Measurements from ENCODE around the gene ST6GALNAC4. TPM values are rescaled to one million over a fixed set of nuclear protein-coding genes. Genes with fewer than 3 reads are reported as not detected.
A peak's percentile ranks its signal among the peaks of the same experiment; 100 is the strongest.

Gene ST6GALNAC4
- total RNA-seq, 6 donors from 2014 or later, result 41.3 to 105 (median 56.2) TPM

DNA sequence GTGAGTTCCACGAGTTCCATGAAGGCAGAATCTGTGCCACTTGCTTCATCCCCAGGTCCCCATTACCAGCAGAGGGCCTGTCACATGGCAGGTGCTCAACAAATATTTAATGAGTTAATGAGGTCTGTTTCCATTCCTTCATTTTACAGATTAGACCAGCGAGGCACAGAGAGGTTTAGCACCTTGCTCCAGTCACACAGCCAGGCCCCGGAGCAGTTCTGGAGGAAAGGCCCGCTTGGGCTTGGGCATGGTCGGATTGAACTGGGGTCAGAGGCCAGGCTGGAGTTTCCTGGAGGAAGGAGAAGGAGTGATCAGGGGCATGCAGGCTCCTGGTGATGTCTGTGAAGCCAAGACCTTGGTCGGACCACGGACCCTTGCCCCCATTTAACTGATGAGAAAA lies 4.0 kb upstream of the ST6GALNAC4 start:
- 88 to 95% methylated on average over 3 to 6 of the region's 7 CpGs for WGBS, 2 donors
- H3K4me1 ChIP-seq, result peaks cover 42 to 58% (median 47%) of the 10 kb centered on the region in 4 donors
- DNase-seq, result no peak

DNA sequence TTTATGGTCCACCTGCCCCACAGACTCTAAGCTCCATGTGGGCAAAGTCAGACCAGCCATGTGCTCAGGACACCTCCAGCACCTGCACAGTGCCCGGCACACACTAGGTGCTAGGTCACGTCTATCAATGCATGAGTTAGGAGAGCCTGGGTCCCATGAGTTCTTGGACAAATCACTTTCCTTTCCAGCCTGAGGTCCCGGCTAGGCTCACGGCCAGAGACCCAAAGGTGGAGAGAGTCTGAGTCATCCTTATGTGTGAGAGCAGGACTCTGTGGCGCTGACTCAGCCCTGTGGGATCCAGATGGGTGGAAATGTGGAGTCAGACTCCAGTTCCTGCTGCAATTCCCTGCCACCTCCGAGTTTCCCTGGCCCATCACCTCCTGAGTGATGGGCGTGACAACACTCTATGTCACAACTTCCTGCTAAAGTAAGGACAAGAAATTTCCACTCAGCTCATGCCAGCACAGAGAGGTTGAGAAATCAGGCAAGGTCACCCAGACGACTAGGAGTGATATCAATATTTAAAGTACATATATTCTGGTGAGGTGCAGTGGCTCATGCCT lies 2.5 kb upstream of the ST6GALNAC4 start:
- 17 to 36% methylated on average over 3 to 8 of the region's 8 CpGs for WGBS, 2 donors
- no peak overlapping the region for H3K4me3 ChIP-seq
- H3K27me3 ChIP-seq, result no peaks in the 10 kb centered on the region
- peak overlapping the region; percentile 31 to 78 (median 66) for H3K27ac ChIP-seq
- no peaks in the 10 kb centered on the region for H3K9me3 ChIP-seq
- DNase-seq (peak in 1 of 2 donors; percentile 96), ATAC-seq (ENCODE audit: low FRiP score in 2 of 2) (peak; percentile 80 to 85)
- H3K36me3 ChIP-seq, result no peaks in the 10 kb centered on the region
- TF ChIP-seq EP300 (IDR thresholded peaks at IDR 0.05) (peak in 3 of 4 donors; percentile 28 to 93 (median 50)), POLR2A (IDR thresholded peaks at IDR 0.05) (no peak), POLR2AphosphoS5 (IDR thresholded peaks at IDR 0.05) (peak; percentile 92 to 98)
- TF ChIP-seq, protein P1, sequence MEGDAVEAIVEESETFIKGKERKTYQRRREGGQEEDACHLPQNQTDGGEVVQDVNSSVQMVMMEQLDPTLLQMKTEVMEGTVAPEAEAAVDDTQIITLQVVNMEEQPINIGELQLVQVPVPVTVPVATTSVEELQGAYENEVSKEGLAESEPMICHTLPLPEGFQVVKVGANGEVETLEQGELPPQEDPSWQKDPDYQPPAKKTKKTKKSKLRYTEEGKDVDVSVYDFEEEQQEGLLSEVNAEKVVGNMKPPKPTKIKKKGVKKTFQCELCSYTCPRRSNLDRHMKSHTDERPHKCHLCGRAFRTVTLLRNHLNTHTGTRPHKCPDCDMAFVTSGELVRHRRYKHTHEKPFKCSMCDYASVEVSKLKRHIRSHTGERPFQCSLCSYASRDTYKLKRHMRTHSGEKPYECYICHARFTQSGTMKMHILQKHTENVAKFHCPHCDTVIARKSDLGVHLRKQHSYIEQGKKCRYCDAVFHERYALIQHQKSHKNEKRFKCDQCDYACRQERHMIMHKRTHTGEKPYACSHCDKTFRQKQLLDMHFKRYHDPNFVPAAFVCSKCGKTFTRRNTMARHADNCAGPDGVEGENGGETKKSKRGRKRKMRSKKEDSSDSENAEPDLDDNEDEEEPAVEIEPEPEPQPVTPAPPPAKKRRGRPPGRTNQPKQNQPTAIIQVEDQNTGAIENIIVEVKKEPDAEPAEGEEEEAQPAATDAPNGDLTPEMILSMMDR (IDR thresholded peaks at IDR 0.05), result peak in 1 of 6 experiments; percentile 24
- peaks cover 54 to 68% (median 59%) of the 10 kb centered on the region in 4 donors for H3K4me1 ChIP-seq

More for the DNA sequence above, 4.0 kb upstream of the ST6GALNAC4 start:
- H3K36me3 ChIP-seq, result no peaks in the 10 kb centered on the region
- no peak for ATAC-seq (ENCODE audit: low FRiP score in 2 of 2)
- H3K4me3 ChIP-seq, result no peak overlapping the region
- H3K27ac ChIP-seq, result no peak overlapping the region
- no peaks in the 10 kb centered on the region for H3K9me3 ChIP-seq
- H3K27me3 ChIP-seq, result no peaks in the 10 kb centered on the region
- TF ChIP-seq EP300 (IDR thresholded peaks at IDR 0.05), result no peak
- no peak for TF ChIP-seq POLR2A (IDR thresholded peaks at IDR 0.05)
- TF ChIP-seq POLR2AphosphoS5 (IDR thresholded peaks at IDR 0.05), result no peak
- TF ChIP-seq, protein P1 (IDR thresholded peaks at IDR 0.05), result no peak

DNA sequence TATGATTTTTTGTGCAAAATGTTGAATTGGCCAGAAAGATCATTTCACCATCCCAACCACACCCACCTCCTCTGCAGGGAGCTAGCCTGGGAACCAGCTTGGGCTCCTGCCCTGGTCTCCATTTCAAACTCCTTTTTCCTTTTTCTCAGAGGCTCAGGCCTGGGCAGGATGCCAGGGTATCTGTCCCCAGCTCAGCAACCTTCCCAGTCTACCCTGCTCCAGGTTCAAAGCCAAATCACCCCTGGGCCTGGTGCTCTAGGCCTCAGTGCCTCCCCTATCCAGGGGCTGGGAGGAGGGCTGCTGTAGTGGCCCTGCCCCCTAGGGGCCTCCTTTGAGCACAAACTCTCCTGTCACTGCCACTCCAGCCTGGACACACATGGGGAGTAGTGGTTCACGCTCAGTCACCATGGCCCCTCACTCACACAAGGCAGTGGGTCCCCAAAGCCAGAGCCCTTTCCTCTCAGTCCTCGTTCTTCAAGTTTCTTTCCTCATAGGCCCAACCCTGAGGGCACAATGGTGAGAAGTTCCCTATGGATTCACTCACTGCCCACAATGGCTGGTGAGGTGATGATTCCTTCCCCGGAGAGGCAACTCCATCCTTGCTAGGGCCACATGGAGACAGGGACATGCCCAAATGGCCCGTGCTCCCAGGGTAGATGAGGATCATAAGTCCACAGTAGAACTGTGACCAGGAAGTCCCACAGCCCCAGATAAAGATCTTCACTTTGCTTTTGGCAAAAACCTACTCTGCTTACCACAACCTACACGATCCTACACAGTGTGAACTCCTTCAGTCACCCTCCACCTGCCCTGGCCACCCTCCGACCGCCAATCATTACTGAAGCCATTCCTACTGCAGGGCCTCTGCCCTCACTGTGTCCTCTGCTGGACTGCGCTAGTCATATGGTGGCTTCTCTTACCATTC lies 1.6 kb upstream of the ST6GALNAC4 start:
- 86 to 91% methylated on average over 7 to 8 of the region's 8 CpGs for WGBS, 2 donors
- Histone ChIP-seq H3K4me1 (peaks cover 55 to 73% (median 62%) of the 10 kb centered on the region in 4 donors), H3K27ac (peak overlapping the region; percentile 31 to 78 (median 66)), H3K27me3 (no peaks in the 10 kb centered on the region), H3K9me3 (no peaks in the 10 kb centered on the region), H3K4me3 (no peak overlapping the region), H3K36me3 (peaks cover 0 to 6% (median 0%) of the 10 kb centered on the region in 4 donors)
- ATAC-seq (ENCODE audit: low FRiP score in 2 of 2) (peak in 1 of 2 donors; percentile 4), DNase-seq (no peak)
- TF ChIP-seq POLR2AphosphoS5 (IDR thresholded peaks at IDR 0.05) (no peak), POLR2A (IDR thresholded peaks at IDR 0.05) (no peak), EP300 (IDR thresholded peaks at IDR 0.05) (no peak)
- TF ChIP-seq, protein P1 (IDR thresholded peaks at IDR 0.05), result peak in 1 of 6 experiments; percentile 7

DNA sequence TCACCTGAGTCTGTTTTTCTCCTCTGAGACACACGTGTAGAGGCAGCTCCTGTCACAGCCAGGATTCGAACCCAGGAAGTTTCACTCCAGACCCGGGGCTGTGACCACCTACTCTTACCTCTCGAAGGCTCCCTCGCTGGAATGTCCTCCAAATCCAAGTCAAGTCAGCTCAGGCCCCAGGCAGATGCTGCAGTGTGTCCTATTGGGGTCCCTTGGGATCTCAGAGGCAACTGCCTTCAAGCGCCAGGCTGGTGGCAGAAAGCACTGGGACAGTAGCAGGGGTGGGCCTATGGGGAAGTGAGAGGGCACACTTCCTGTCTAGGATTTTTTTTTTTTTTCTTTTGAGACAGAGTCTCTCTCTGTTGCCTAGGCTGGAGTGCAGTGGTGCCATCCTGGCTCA lies 762 bp upstream of the ST6GALNAC4 start:
- Histone ChIP-seq H3K4me1 (peaks cover 57 to 80% (median 66%) of the 10 kb centered on the region in 4 donors), H3K36me3 (peaks cover 0 to 15% (median under 1%) of the 10 kb centered on the region in 4 donors), H3K27ac (peak overlapping the region; percentile 31 to 78 (median 66)), H3K9me3 (no peaks in the 10 kb centered on the region), H3K27me3 (no peaks in the 10 kb centered on the region), H3K4me3 (no peak overlapping the region)
- TF ChIP-seq EP300 (IDR thresholded peaks at IDR 0.05) (no peak), POLR2AphosphoS5 (IDR thresholded peaks at IDR 0.05) (no peak), POLR2A (IDR thresholded peaks at IDR 0.05) (no peak)
- TF ChIP-seq, protein P1 (IDR thresholded peaks at IDR 0.05), result no peak
- 62 to 63% methylated on average over 6 of the region's 6 CpGs for WGBS, 2 donors
- ATAC-seq (ENCODE audit: low FRiP score in 2 of 2) (no peak), DNase-seq (no peak)
